ENCODE measurements around the gene HAVCR1. TPM values are rescaled to one million over a fixed set of nuclear protein-coding genes. Genes with fewer than 3 reads are reported as not detected.

Gene HAVCR1
- total and polyA plus RNA-seq, 2 of the 13 experiments (the other 11 are each of a cell fraction or from before 2014, with no cell fraction given): 0.93 to 12.3 TPM

DNA sequence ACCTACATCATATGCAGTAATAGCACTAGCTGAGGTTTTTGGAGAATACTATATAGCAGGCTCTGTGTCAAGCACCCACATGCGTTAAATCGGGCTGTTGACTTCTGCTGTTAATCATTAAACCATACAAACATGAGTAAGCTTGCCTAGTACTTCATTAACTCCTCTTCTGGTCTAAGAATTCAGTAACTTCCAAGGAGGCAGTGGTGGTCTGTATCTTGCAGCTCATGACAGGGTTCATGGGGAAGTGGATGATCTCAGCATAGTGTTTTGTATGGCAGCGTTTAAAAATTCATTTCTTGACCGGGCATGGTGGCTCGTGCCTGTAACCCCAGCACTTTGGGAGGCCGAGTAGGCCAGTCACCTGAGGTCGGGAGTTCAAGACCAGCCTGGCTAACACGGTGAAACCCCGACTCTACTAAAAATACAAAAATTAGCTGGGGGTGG lies at the start of gene HAVCR1 (continued):
- TF ChIP-seq ZNF609 (CRISPR knock-in tag; IDR thresholded peaks at IDR 0.05; ENCODE audit: borderline replicate concordance) (no peak), ZMYM4 (CRISPR knock-in tag; IDR thresholded peaks at IDR 0.05) (peak; percentile 55; the same call in 1 of the 2 replicates), GABPA (IDR thresholded peaks at IDR 0.05; ENCODE audit: low read depth, low read length) (no peak), GABPA (CRISPR knock-in tag; IDR thresholded peaks at IDR 0.05; ENCODE audit: low read depth) (0 out of 2 replicates have a peak, but pooled peaks have one; percentile 30), ZSCAN9 (CRISPR knock-in tag; IDR thresholded peaks at IDR 0.05; ENCODE audit: borderline replicate concordance) (0 out of 2 replicates have a peak, but pooled peaks have one; percentile 84), STAG1 (CRISPR knock-in tag; IDR thresholded peaks at IDR 0.05) (0 out of 2 replicates have a peak, but pooled peaks have one; percentile 5), RXRA (CRISPR knock-in tag; IDR thresholded peaks at IDR 0.05) (no peak), ZNF776 (CRISPR knock-in tag; IDR thresholded peaks at IDR 0.05) (no peak), NFYC (CRISPR knock-in tag; IDR thresholded peaks at IDR 0.05) (0 out of 2 replicates have a peak, but pooled peaks have one; percentile 7), TARDBP (CRISPR knock-in tag; IDR thresholded peaks at IDR 0.05) (0 out of 2 replicates have a peak, but pooled peaks have one; percentile 24), ZNF557 (CRISPR knock-in tag; IDR thresholded peaks at IDR 0.05) (no peak), SOX5 (CRISPR knock-in tag; IDR thresholded peaks at IDR 0.05; ENCODE audit: borderline replicate concordance) (peak; percentile 46; the same call in 1 of the 2 replicates), CCAR2 (optimal IDR thresholded peaks at IDR 0.05; ENCODE audit: low read depth, low read length) (no peak), ZNF24 (IDR thresholded peaks at IDR 0.05) (peak; percentile 90), MAF1 (CRISPR knock-in tag; IDR thresholded peaks at IDR 0.05; ENCODE audit: borderline replicate concordance) (no peak)
- TF ChIP-seq, protein P1, sequence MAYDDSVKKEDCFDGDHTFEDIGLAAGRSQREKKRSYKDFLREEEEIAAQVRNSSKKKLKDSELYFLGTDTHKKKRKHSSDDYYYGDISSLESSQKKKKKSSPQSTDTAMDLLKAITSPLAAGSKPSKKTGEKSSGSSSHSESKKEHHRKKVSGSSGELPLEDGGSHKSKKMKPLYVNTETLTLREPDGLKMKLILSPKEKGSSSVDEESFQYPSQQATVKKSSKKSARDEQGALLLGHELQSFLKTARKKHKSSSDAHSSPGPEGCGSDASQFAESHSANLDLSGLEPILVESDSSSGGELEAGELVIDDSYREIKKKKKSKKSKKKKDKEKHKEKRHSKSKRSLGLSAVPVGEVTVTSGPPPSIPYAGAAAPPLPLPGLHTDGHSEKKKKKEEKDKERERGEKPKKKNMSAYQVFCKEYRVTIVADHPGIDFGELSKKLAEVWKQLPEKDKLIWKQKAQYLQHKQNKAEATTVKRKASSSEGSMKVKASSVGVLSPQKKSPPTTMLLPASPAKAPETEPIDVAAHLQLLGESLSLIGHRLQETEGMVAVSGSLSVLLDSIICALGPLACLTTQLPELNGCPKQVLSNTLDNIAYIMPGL (CRISPR knock-in tag; IDR thresholded peaks at IDR 0.05; ENCODE audit: borderline replicate concordance in 1 of 2, low read depth in 1 of 2): peak in 1 of 2 experiments; percentile 31; a peak in 2 of 4 replicates
- TF ChIP-seq, protein P2, sequence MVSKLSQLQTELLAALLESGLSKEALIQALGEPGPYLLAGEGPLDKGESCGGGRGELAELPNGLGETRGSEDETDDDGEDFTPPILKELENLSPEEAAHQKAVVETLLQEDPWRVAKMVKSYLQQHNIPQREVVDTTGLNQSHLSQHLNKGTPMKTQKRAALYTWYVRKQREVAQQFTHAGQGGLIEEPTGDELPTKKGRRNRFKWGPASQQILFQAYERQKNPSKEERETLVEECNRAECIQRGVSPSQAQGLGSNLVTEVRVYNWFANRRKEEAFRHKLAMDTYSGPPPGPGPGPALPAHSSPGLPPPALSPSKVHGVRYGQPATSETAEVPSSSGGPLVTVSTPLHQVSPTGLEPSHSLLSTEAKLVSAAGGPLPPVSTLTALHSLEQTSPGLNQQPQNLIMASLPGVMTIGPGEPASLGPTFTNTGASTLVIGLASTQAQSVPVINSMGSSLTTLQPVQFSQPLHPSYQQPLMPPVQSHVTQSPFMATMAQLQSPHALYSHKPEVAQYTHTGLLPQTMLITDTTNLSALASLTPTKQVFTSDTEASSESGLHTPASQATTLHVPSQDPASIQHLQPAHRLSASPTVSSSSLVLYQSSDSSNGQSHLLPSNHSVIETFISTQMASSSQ (IDR thresholded peaks at IDR 0.05; ENCODE audit: low read depth): peak; percentile 98
- TF ChIP-seq, protein P2 (CRISPR knock-in tag; IDR thresholded peaks at IDR 0.05; ENCODE audit: borderline replicate concordance): peak; percentile 96
